HG03520 (cell line): Measurements from ENCODE around the gene USP13.
"Not testable (repeated sequence)": the region's sequence is repeated elsewhere in the genome, so short reads cannot be mapped to it uniquely, and the experiment has no call there.

Experiments
- ATAC-seq: cut with Tn5 transposase; IDR thresholded peaks from one replicate; pipeline ENCODE4 v1.9.1; 2021; ENCODE audit warnings: mild to moderate bottlenecking, moderate library complexity; ENCODE audit not compliant: unreplicated experiment

The USP13 gene

GRCh38 chr3:179658606-179659005 lies 5.8 kb downstream of the USP13 start:
- no peak for ATAC-seq

- ATAC-seq, result no peak
Measured at GRCh38 chr3:179660872-179661271, 8.0 kb downstream of the USP13 start.

- no peak for ATAC-seq
Measured at GRCh38 chr3:179661777-179662176, 8.9 kb downstream of the USP13 start.

GRCh38 chr3:179663093-179663492 lies 10.3 kb downstream of the USP13 start:
- ATAC-seq, result no peak

- no peak for ATAC-seq
Measured at GRCh38 chr3:179666030-179666429, 13.2 kb downstream of the USP13 start.

- ATAC-seq, result no peak
Measured at GRCh38 chr3:179666436-179667035, 13.7 kb downstream of the USP13 start.

GRCh38 chr3:179668429-179668828 lies 15.6 kb downstream of the USP13 start:
- no peak for ATAC-seq

GRCh38 chr3:179670311-179670710 lies 17.5 kb downstream of the USP13 start:
- no peak for ATAC-seq

- no peak for ATAC-seq
Measured at GRCh38 chr3:179671309-179671708, 18.5 kb downstream of the USP13 start.

GRCh38 chr3:179671747-179672242 lies 19.0 kb downstream of the USP13 start:
- ATAC-seq, result no peak

GRCh38 chr3:179672918-179673317 lies 20.1 kb downstream of the USP13 start:
- no peak for ATAC-seq

- ATAC-seq, result no peak
Measured at GRCh38 chr3:179673523-179673922, 20.7 kb downstream of the USP13 start.

GRCh38 chr3:179676081-179676480 lies 23.2 kb downstream of the USP13 start:
- no peak for ATAC-seq

- no peak for ATAC-seq
Measured at GRCh38 chr3:179677884-179678283, 25.0 kb downstream of the USP13 start.

- no peak for ATAC-seq
Measured at GRCh38 chr3:179681492-179682263, 28.8 kb downstream of the USP13 start.

- ATAC-seq, result no peak
Measured at GRCh38 chr3:179682426-179683080, 29.7 kb downstream of the USP13 start.

GRCh38 chr3:179683286-179683685 lies 30.4 kb downstream of the USP13 start:
- not testable (repeated sequence) for ATAC-seq

- ATAC-seq, result no peak
Measured at GRCh38 chr3:179687967-179688535, 35.2 kb downstream of the USP13 start.

GRCh38 chr3:179688850-179689249 lies 36.0 kb downstream of the USP13 start:
- no peak for ATAC-seq

GRCh38 chr3:179694731-179695130 lies 41.9 kb downstream of the USP13 start:
- ATAC-seq, result no peak

- no peak for ATAC-seq
Measured at GRCh38 chr3:179695672-179696313, 43.0 kb downstream of the USP13 start.
